ENCODE measurements around the gene ITGB7. TPM values are rescaled to one million over a fixed set of nuclear protein-coding genes. Genes with fewer than 3 reads are reported as not detected.

ITGB7 gene
- polyA plus RNA-seq, 1 of the 3 experiments (the other 2 are of a cell fraction) = 0.25 TPM

DNA sequence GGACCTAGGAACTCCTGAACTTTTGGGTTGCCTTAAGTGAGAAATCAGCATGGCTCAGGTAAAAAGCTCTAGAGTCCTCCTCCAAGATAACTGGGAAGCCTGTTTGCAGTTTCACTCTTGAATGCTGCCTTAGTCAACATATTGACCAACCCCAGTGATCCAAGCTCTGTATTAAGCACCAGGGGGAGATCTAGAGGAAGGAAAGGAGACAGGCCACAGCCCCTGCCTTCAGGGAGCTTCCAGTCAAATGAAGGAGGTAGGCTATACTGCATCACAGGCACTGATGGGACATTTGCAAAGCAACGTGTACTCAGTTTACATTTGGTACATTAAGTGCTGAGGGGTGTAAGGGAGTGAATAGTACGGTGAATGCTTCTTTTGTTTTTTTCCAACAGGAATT, 25.1 kb downstream of the ITGB7 start:
- Histone ChIP-seq H3K9me2 (no peaks in the 10 kb centered on the region), H3K9me3 (no peaks in the 10 kb centered on the region), H3K27me3 (ENCODE audit: insufficient read depth) (no peaks in the 10 kb centered on the region), H2AFZ (ENCODE audit: low read depth) (no peak overlapping the region), H3K4me3 (ENCODE audit: low read depth in 2 of 2, low read length in 1 of 2) (peak overlapping the region; percentile 77 to 78), H3K4me2 (peak overlapping the region; percentile 97), H3F3A (replicated peaks; ENCODE audit: insufficient read depth) (peaks cover 20% of the 10 kb centered on the region), H3K27ac (ENCODE audit: low read depth in 2 of 2, low read length in 1 of 2) (peak overlapping the region; percentile 89 to 97; a peak in 2 of 4 replicates), H3K4me1 (ENCODE audit: control insufficient read depth in 1 of 2, insufficient read depth in 2 of 2, low read depth in 1 of 2, low read length in 1 of 2) (peaks cover 16 to 37% of the 10 kb centered on the region in 2 experiments; a peak in 3 of 4 replicates), H3K36me3 (replicated peaks in 1 of 2; ENCODE audit: control insufficient read depth in 1 of 2, insufficient read depth in 2 of 2, low read length in 1 of 2) (peaks cover 46 to 47% of the 10 kb centered on the region in 2 experiments), H3K79me2 (ENCODE audit: insufficient read depth) (peaks cover 41% of the 10 kb centered on the region), H3K9ac (peak overlapping the region; percentile 83; the same call in 1 of the 2 replicates), H4K20me1 (ENCODE audit: insufficient read depth) (no peaks in the 10 kb centered on the region; the same call in 1 of the 2 replicates)
- no peak for DNase-seq
- CTCF ChIA-PET = interaction anchor here (0.6 to 23.1 kb wide), 16 partner anchors 9 to 129 kb away, joined by 3 to 272 read pairs (median 4); partner anchors contain the start of gene ESPL1
- WGBS (ENCODE audit: low lambda C conversion rate) = 97% methylated on average over 2 of the region's 2 CpGs
- POLR2A ChIA-PET = interaction anchor here (0.6 to 2.1 kb wide), 3 partner anchors 10 to 176 kb away, joined by 3 to 4 read pairs (median 4); partner anchors contain the start of genes EIF4B and ESPL1
- TF ChIP-seq TEAD4 (IDR thresholded peaks at IDR 0.05; ENCODE audit: borderline replicate concordance, insufficient read depth) = no peak
- TF ChIP-seq, protein P1, sequence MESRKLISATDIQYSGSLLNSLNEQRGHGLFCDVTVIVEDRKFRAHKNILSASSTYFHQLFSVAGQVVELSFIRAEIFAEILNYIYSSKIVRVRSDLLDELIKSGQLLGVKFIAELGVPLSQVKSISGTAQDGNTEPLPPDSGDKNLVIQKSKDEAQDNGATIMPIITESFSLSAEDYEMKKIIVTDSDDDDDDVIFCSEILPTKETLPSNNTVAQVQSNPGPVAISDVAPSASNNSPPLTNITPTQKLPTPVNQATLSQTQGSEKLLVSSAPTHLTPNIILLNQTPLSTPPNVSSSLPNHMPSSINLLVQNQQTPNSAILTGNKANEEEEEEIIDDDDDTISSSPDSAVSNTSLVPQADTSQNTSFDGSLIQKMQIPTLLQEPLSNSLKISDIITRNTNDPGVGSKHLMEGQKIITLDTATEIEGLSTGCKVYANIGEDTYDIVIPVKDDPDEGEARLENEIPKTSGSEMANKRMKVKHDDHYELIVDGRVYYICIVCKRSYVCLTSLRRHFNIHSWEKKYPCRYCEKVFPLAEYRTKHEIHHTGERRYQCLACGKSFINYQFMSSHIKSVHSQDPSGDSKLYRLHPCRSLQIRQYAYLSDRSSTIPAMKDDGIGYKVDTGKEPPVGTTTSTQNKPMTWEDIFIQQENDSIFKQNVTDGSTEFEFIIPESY (IDR thresholded peaks at IDR 0.05; ENCODE audit: borderline replicate concordance, low read depth) = no peak
- TF ChIP-seq, protein P2, sequence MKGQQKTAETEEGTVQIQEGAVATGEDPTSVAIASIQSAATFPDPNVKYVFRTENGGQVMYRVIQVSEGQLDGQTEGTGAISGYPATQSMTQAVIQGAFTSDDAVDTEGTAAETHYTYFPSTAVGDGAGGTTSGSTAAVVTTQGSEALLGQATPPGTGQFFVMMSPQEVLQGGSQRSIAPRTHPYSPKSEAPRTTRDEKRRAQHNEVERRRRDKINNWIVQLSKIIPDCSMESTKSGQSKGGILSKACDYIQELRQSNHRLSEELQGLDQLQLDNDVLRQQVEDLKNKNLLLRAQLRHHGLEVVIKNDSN (IDR thresholded peaks at IDR 0.05; ENCODE audit: borderline replicate concordance, low read depth) = no peak
- TF ChIP-seq FOXM1 (IDR thresholded peaks at IDR 0.05; ENCODE audit: low read depth) = no peak
- TF ChIP-seq, protein P3, sequence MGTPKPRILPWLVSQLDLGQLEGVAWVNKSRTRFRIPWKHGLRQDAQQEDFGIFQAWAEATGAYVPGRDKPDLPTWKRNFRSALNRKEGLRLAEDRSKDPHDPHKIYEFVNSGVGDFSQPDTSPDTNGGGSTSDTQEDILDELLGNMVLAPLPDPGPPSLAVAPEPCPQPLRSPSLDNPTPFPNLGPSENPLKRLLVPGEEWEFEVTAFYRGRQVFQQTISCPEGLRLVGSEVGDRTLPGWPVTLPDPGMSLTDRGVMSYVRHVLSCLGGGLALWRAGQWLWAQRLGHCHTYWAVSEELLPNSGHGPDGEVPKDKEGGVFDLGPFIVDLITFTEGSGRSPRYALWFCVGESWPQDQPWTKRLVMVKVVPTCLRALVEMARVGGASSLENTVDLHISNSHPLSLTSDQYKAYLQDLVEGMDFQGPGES (IDR thresholded peaks at IDR 0.05; ENCODE audit: low read depth, low read length) = no peak
- TF ChIP-seq, protein P4, sequence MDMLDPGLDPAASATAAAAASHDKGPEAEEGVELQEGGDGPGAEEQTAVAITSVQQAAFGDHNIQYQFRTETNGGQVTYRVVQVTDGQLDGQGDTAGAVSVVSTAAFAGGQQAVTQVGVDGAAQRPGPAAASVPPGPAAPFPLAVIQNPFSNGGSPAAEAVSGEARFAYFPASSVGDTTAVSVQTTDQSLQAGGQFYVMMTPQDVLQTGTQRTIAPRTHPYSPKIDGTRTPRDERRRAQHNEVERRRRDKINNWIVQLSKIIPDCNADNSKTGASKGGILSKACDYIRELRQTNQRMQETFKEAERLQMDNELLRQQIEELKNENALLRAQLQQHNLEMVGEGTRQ (IDR thresholded peaks at IDR 0.05; ENCODE audit: borderline replicate concordance, low read depth, low read length) = no peak
- TF ChIP-seq JUND (IDR thresholded peaks at IDR 0.05) = no peak
- no peak for TF ChIP-seq GATA2 (CRISPR knock-in tag; IDR thresholded peaks at IDR 0.05)
- no peak for TF ChIP-seq TAF1 (IDR thresholded peaks at IDR 0.05; ENCODE audit: borderline replicate concordance, low read depth, low read length)
- TF ChIP-seq MEF2A (IDR thresholded peaks at IDR 0.05; ENCODE audit: borderline replicate concordance, low read depth) = no peak
- no peak for TF ChIP-seq RCOR1 (IDR thresholded peaks at IDR 0.05; ENCODE audit: low read length)
- no peak for TF ChIP-seq TCF12 (IDR thresholded peaks at IDR 0.05)
- no peak for TF ChIP-seq GABPA (IDR thresholded peaks at IDR 0.05; ENCODE audit: low read depth)
- TF ChIP-seq FOXJ3 (CRISPR knock-in tag; IDR thresholded peaks at IDR 0.05) = no peak
- TF ChIP-seq POLR2AphosphoS5 (IDR thresholded peaks at IDR 0.05; ENCODE audit: low read depth, low read length) = no peak
- TF ChIP-seq ELF1 (IDR thresholded peaks at IDR 0.05) = no peak
- no peak for TF ChIP-seq CHD2 (IDR thresholded peaks at IDR 0.05; ENCODE audit: low read length, partially characterized antibody)
- no peak for TF ChIP-seq NFIC (IDR thresholded peaks at IDR 0.05; ENCODE audit: borderline replicate concordance)
